UCSD-AML1 (cell line): ENCODE results near the gene DCTN2.
"Not testable (repeated sequence)": the region's sequence is repeated elsewhere in the genome, so short reads cannot be mapped to it uniquely, and the experiment has no call there.

Experiments used
- DNase-seq: peaks from one replicate; lab custom pipeline; 2025; ENCODE audit not compliant: unreplicated experiment; lab: John Stamatoyannopoulos, UW

The DCTN2 gene

GRCh38 chr12:57529831-57530230, 17.2 kb downstream of the DCTN2 start:
- DNase-seq: no peak

GRCh38 chr12:57528831-57529555, 18.0 kb downstream of the DCTN2 start:
- no peak for DNase-seq

- DNase-seq: no peak
Observed at GRCh38 chr12:57528176-57528575, 18.8 kb downstream of the DCTN2 start.

- DNase-seq: no peak
Observed at GRCh38 chr12:57527184-57527583, 19.8 kb downstream of the DCTN2 start.

GRCh38 chr12:57526477-57527126, 20.4 kb downstream of the DCTN2 start:
- DNase-seq: no peak

- DNase-seq: no peak
Observed at GRCh38 chr12:57525615-57526383, 21.2 kb downstream of the DCTN2 start.

- DNase-seq: no peak
Observed at GRCh38 chr12:57524814-57525614, 22.0 kb downstream of the DCTN2 start.

- DNase-seq: no peak
Observed at GRCh38 chr12:57523706-57524614, 23.0 kb downstream of the DCTN2 start.

- DNase-seq: peak; percentile 87
Observed at GRCh38 chr12:57522887-57523705, 23.9 kb downstream of the DCTN2 start.

GRCh38 chr12:57522011-57522886, 24.7 kb downstream of the DCTN2 start, which contains the start of gene MBD6:
Gene MBD6 (plus strand): TSS chr12:57522824. CDS start chr12:57524304, 1,480 bp downstream.
- DNase-seq: peak; percentile 99

GRCh38 chr12:57521525-57522010, 25.4 kb downstream of the DCTN2 start:
- peak; percentile 47 for DNase-seq

- DNase-seq: peak; percentile 100
Observed at GRCh38 chr12:57520053-57520818, 26.8 kb downstream of the DCTN2 start, which contains the start of gene DDIT3. Gene DDIT3 (minus strand): TSS chr12:57520514. CDS start chr12:57517406, 3,108 bp downstream.

GRCh38 chr12:57519796-57520052, 27.3 kb downstream of the DCTN2 start:
- DNase-seq: peak; percentile 58

- DNase-seq: peak; percentile 58
Observed at GRCh38 chr12:57518920-57519795, 27.8 kb downstream of the DCTN2 start.

- no peak for DNase-seq
Observed at GRCh38 chr12:57518176-57518919, 28.6 kb downstream of the DCTN2 start.

- not testable (repeated sequence) for DNase-seq
Observed at GRCh38 chr12:57517718-57518117, 29.3 kb downstream of the DCTN2 start.
